Panc1 (cell line): Measurements from ENCODE around the gene DCUN1D4.

ENCODE experiments used
- POLR2AphosphoS5 ChIP-seq: IDR thresholded peaks from 2 replicates; pipeline ENCODE4 v1.6.1; 2012; ENCODE audit warnings: mild to moderate bottlenecking, low read depth, low read length, moderate library complexity
- REST ChIP-seq, 2 experiments: IDR thresholded peaks; 2 replicates each; pipeline ENCODE4 v1.6.1; 2011 to 2012; ENCODE audit warnings: low read depth in 2 of 2, control low read depth in 1 of 2, low read length in 1 of 2, mild to moderate bottlenecking in 1 of 2, moderate library complexity in 1 of 2; ENCODE audit not compliant: insufficient read depth in 1 of 2
- SIN3A ChIP-seq: IDR thresholded peaks from 2 replicates; pipeline ENCODE4 v1.6.1; 2012; ENCODE audit warnings: low read depth, mild to moderate bottlenecking, low read length, moderate library complexity, borderline replicate concordance; ENCODE audit not compliant: insufficient read depth
- TF ChIP-seq, protein P1 (sequence below): fragments of 450-650 bp; IDR thresholded peaks from 2 replicates; pipeline ENCODE4 v1.5.1; 2017; ENCODE audit warnings: mild to moderate bottlenecking

DNA sequence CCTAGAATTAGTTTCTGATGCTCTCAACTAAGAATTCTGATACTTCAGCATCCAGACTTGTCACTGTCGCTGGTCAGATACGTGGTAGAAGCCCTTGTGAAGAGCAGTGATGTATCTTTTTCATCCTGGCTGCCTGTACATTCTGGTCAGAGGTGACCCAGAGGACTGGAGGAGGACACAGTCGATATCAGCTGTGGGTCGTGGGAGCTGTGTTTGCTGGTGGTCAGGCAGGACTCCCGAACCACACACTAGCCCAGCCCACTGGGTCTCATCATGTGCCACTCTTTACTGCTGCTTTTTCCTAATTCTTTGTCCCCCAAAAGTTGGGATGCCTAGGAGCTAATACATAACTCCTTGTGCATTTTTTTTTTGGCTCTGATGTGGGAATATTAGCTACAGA is 6.5 kb downstream of the DCUN1D4 start:
- TF ChIP-seq, protein P1, sequence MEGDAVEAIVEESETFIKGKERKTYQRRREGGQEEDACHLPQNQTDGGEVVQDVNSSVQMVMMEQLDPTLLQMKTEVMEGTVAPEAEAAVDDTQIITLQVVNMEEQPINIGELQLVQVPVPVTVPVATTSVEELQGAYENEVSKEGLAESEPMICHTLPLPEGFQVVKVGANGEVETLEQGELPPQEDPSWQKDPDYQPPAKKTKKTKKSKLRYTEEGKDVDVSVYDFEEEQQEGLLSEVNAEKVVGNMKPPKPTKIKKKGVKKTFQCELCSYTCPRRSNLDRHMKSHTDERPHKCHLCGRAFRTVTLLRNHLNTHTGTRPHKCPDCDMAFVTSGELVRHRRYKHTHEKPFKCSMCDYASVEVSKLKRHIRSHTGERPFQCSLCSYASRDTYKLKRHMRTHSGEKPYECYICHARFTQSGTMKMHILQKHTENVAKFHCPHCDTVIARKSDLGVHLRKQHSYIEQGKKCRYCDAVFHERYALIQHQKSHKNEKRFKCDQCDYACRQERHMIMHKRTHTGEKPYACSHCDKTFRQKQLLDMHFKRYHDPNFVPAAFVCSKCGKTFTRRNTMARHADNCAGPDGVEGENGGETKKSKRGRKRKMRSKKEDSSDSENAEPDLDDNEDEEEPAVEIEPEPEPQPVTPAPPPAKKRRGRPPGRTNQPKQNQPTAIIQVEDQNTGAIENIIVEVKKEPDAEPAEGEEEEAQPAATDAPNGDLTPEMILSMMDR = no peak
- TF ChIP-seq REST (IDR thresholded peaks at IDR 0.05; ENCODE audit: insufficient read depth in 1 of 2, low read depth in 2 of 2, low read length in 1 of 2) (no peak), POLR2AphosphoS5 (no peak), SIN3A (no peak)
